CD4-positive, alpha-beta T cell treated with Interleukin-12 subunit alpha and Interleukin-12 subunit beta, for 1 hour (primary cell): Measurements from ENCODE around the gene SPTBN2.

ENCODE experiments used
- DNase-seq: peaks from one replicate; pipeline ENCODE4 v3.0.0-alpha.2; 2020

Gene SPTBN2

DNA sequence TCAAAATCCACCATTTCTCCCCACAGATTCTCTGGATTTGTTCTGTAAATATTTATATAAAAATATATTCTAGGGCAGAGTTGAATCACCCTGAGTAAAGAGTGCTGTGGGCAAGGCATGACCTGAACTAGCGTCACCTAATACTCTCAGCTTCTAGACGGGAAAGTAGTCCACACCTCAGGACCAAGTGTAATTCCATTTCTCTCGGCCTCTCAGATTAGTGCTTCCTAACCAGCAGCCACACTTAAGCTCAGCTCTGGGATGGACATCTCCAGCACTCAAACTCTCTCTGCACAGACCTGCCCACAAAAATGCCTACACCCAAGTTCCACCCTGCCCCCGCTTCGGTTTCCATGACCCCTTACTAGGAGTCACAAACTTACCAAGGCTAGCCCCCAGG, 5.3 kb downstream of the SPTBN2 start:
- DNase-seq: no peak

DNA sequence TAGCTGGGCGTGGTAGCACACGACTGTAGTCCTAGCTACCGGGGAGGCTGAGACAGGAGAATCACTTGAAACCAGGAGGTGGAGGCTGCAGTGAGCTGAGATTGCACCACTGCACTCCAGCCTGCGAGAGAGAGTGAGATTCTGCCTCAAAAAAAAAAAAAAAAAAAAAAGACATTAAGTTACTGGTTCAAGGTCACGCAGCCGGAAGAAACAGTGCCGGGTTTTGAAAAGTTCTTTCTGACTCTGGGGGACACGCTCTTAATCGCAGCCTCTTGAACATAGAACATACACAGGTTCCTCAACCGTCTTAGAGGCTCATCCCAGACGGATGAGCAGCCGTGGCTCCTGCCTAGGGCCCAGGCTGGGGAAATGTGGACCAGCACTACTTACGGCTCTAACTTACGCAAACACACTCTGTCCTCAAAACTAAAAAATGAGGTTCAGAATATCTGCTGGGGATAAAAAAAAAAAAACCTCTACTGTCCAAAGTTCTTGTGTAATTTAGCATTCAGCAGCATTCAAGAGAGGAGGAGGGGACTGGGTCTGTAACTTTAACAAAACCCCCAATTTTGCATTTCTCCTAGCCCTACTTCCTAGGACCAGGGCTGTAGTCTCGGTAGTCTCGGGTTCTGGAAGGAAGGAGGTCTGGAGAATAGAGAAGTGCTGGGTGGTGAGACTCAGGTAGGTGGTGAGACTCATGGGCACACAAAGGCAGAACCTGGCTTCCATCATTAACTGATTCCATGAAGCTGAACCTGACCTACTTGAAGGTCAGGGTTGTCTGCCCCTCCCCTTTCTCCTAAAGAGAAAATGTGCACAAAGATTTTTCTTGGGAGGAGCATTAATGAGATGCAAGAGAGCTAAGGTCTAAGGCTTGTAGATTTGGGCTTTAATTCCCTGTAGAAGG, 6.0 kb downstream of the SPTBN2 start:
- DNase-seq: no peak

DNA sequence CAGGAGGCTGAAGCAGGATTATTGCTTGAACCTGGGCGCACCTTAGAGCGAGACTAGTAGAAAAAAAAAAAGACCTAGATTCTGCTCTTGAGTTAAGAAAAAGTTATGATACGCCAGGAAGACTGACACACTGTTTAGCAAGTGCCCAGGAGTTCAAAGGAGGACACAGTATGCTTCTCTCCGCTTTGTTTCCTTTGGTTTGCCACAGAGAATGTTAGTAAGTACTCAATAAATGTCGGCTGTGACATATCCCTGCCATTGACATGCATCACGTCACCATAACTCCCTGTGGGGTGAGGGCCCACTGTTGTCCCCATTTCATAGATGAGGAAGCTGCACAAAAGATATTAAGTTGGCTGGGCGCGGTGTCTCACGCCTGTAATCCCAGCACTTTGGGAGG, 7.1 kb downstream of the SPTBN2 start:
- no peak for DNase-seq

DNA sequence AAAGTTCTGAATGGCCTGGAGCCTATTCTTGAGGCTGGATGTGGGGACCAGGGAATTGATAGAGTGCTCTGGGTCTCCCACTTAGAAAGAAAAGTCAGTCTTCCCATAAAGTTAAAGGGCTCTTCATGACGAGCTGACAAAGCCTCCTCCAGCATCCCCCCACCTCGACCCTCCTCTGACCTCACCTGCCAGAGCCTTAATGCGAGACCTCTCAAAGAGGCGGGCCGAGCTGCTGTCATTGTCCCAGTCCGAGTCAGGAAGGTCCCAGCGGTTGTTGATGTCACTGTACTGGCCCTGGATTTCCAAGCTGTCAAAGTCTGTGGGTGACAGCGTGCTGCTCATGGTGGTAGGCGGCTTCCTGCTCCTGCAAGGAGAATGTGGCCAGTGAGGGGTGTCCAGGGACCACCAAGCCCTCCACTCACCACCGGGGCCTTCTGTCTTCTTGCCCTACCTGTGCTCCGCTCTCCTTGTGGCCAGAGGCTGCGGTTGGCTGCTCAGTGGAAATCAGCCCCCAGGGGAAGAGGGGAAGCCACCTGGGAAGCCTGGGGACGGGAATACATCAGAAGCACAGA, 8.0 kb downstream of the SPTBN2 start:
- DNase-seq: no peak

- DNase-seq: no peak
Measured at GRCh38 chr11:66720223-66720898, 8.7 kb downstream of the SPTBN2 start.

- DNase-seq: no peak
Measured at GRCh38 chr11:66719111-66719872, 9.7 kb downstream of the SPTBN2 start.

GRCh38 chr11:66718320-66718971, 10.6 kb downstream of the SPTBN2 start:
- DNase-seq: no peak

DNA sequence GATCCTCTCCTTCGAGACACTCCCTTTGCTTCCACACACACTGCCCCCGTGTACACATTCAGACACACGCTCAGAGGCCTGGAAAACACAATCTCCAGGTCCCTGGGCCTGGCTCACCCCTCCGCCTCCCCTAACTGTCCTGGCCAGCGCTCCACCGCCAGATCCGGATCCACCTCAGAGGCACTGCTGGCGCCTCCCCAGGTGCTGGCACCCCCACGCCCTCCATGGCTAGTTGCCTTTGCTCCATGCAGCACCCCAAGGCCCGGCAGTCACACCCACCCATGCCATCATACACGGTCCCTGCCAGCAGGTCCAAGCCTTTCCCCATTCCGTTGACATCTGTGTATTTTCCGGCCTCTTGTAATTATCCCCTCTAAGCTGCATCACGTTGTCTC, 11.1 kb downstream of the SPTBN2 start:
- no peak for DNase-seq

DNA sequence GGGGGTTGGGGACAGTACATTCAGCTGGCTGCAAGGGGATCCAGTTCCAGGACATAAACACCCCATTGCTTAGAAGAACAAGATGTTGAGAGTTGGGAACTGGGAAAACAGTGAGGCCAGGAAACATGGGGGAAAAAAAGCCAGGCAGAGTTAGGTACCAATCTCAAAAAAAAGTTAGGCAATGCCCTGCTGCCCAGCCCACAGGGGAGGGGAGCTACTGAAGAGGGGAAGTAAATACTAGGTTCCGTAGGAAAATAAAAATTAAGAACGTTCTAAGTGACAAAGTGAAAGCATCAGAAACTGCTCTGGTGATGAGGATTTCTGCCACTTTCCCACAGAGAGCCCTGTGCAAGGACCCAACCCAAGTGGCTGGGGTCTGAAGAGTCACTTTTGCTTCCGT, 12.0 kb downstream of the SPTBN2 start:
- no peak for DNase-seq

- no peak for DNase-seq
Measured at GRCh38 chr11:66715346-66716085, 13.5 kb downstream of the SPTBN2 start.

DNA sequence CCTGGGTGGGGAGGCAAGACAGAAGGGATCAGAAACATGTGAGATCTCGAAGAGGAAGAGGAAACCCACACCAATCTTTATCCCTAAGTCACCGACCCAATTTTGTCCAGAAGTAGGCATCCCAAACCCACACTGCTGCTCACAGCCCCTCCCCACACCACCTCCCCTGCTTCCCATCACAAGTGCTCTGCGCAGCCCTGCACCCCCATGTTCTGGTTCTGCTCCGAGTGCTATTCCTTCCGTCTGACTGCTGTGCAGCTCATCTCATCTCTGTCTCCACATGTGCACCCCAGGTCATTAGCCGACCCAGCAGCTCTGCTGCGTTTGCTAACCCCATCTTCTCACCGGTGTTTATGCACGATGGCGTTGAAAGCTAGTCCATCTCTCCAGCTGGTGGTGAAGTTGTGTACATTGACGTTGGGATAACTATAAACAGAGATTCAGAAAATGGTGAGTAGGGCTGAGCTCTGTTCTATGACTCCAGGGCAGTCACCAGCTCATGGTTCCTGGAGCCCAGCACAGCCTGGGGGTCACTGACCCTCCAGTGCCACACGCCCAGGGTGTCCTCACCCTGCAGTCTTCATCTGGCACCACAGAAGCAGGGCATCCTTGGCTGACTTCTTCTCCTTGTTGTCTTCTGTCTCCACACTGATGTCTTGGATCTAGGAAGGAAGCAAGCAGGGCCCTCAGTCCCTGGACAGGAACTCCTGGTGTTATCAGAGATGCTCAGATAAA, 15.1 kb downstream of the SPTBN2 start:
- no peak for DNase-seq

DNA sequence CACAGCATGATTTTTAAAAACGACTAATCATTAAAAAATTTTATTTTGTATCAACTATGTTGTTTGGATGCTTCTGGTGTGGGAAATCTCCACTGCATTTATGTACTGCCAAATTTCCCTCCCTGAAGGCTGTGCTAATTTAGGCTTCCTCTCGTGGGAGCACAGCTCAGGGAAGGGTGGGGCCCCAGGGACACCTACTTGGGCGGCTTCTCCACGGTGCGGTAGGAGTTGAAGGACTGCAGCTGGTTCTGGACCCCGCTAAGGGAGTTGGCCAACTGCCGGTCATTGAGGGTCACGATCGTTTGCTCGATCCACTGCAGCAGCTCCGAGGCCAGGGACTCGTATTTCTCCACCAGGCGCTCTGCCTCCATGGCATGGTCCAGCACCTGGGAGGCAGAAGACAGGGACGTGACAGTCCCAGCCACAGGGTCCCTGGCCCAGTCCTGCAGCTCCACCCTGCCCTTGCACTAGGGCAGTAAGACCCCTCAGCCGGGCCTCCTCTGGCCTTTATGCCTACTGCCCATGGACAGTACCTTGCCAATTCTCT, 18.6 kb downstream of the SPTBN2 start:
- no peak for DNase-seq

- no peak for DNase-seq
Measured at GRCh38 chr11:66708701-66709100, 20.3 kb downstream of the SPTBN2 start.

DNA sequence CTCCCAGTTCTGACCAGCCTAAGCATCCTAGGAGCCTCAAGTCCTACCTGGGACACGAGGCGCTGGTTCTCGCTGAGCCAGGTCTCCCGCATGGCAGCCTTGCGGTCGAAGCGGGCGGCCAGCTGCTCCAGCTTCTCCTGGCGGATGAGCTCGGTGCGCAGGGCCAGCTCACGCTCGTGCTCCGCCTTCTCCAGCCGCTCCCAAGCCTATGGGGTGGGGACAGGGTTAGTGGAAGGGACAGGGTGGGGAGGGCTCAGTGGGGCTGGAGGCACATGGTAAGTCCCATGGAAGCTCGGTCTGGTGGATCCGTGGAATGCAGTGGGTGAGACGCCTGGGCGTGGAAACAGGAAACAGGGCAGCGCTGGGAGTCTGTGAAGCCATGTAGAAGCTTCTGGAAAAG, 20.9 kb downstream of the SPTBN2 start:
- DNase-seq: no peak

GRCh38 chr11:66707486-66707885, 21.5 kb downstream of the SPTBN2 start:
- DNase-seq: no peak

DNA sequence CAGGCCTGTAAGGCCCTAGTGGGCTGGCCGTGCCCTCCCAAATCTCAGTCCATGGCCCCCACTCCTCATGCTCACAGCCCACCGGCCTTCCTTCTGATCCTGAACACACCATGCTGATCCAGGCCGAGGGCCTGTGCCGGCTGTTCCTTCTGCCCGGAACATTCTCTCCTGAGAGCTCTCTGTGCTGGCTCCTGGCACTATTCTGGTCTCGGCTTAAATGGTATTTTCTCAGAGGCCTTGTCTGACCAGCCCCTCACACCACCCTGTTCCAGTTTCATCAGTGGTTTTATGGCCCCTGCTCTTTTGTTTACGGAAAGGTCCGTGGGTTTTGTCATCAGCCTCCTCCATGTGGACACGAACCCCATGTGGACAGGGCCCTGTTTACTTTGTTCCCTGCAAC, 22.0 kb downstream of the SPTBN2 start:
- DNase-seq: no peak

DNA sequence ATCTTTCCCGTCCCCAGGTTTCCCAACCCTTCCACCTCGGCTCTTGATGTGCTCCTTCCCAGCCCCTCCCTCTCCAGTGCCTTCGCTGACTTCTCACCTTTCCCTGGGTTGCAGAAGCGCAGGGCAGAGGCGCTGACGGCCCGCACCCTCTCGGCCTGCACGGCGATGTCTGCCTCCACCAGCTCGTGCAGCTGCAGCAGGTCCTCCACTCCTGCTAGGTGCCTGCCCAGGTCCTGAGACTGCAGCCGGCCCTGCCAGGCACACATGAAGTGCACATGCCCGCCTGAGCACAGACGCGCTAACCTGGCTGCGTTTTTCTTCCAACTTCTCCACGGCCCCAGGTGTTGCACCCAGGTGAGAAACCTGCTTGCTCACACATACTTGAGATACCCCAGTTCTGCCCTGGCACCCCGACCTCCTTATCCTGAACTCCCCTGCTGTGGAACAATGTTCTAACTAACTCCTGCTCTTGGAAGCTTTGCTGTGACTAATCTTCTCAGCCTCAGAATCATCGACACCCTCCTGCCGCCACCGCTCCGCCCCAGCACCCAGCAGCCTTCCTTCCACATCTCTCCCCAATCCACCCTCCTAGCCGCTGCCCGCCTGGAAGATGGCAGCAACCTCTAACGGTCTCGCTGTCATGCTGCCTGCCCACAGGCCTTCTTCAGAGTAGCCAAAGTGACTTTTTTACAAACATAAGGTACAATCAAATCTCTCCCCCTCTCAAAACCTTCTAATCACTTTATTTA, 23.3 kb downstream of the SPTBN2 start:
- no peak for DNase-seq

- DNase-seq: no peak
Measured at GRCh38 chr11:66704659-66705360, 24.2 kb downstream of the SPTBN2 start.

DNA sequence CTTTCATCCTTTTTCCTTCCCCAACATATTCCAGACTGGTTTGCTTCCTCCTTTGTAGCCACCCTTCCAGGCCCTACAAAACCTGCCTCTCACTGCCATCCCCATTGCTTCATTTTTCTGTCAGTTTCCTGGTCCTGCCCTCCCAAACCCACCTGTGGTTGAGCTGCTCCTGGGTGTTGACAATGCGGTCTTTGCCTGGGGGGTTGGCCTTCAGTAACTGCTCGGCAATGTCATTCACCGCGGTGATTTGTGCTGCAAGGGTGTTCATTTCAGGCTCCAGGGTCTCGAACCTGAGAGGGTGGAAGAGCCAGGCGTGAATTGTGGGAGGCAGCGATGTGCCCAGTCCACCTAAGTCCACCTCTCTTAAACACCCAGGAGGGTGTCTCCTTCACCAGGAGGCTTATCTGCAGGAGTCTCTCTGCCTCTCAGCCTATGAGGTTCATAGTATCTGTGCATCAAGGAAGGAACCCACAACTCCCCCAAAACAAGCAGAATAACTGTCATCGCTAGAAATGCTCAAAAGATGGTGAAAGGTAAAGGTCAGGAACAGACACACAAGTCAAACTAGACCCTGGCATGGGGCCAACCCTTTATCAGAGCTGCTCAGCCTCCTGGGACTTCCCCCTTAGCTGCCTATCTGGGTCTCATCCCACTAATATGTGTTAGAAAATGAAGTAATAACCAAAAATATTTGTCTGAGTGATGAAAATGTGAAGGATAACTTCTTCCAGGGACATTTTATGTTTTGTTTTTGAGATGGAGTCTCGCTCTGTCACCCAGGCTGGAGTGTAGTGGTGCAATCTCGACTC, 27.4 kb downstream of the SPTBN2 start:
- DNase-seq: no peak
